ENCODE measurements around the gene PHLDA2.
A peak's percentile ranks its signal among the peaks of the same experiment; 100 is the strongest.

PHLDA2 gene

GRCh38 chr11:2934021-2934550 lies 4.9 kb upstream of the PHLDA2 start:
- TF ChIP-seq, protein P1, sequence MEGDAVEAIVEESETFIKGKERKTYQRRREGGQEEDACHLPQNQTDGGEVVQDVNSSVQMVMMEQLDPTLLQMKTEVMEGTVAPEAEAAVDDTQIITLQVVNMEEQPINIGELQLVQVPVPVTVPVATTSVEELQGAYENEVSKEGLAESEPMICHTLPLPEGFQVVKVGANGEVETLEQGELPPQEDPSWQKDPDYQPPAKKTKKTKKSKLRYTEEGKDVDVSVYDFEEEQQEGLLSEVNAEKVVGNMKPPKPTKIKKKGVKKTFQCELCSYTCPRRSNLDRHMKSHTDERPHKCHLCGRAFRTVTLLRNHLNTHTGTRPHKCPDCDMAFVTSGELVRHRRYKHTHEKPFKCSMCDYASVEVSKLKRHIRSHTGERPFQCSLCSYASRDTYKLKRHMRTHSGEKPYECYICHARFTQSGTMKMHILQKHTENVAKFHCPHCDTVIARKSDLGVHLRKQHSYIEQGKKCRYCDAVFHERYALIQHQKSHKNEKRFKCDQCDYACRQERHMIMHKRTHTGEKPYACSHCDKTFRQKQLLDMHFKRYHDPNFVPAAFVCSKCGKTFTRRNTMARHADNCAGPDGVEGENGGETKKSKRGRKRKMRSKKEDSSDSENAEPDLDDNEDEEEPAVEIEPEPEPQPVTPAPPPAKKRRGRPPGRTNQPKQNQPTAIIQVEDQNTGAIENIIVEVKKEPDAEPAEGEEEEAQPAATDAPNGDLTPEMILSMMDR (IDR thresholded peaks at IDR 0.05), result no peak
- Histone ChIP-seq H3K27ac (peak overlapping the region; percentile 72), H3K4me1 (ENCODE audit: control insufficient read depth in 1 of 2, insufficient read depth in 1 of 2, low read depth in 1 of 2, low read length in 1 of 2) (peaks cover 28 to 33% of the 10 kb centered on the region in 2 experiments)

DNA sequence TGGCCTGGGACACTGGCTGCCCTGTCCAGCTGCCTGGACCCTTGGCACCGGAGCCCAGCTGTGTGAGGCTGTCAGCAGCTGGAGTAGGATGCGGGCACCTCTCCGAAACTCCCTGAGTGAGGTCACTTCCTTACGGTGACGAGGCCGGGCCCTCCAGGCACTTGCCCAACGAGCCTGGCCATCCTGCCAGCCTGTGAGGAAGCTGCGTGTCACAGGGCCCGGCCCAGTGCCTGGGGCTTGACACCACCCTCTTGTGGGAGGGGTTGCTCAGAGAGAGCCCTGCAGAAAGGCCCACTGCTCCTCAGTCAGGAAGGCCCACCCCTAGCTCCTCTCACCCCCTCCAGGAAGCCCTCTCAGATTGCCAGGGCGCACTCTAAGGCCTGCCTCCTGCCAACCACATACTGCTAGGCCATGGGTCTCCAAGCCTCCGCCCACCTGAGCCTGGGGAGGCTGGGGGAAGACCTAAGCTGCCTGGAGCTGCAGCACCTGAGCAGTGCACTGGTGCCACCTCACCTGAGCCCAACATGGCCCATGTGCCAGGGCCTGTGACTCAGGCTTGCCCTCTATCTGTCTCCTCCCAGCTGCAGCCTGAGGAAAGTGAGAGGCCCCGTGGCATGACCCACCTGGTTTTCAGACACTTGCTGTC lies 4.3 kb upstream of the PHLDA2 start:
- TF ChIP-seq, protein P1 (IDR thresholded peaks at IDR 0.05), result peak; percentile 12

More at GRCh38 chr11:2934021-2934550, 4.9 kb upstream of the PHLDA2 start:
- peaks cover 39% of the 10 kb centered on the region for H3K27me3 ChIP-seq
- no peak overlapping the region for H3K4me3 ChIP-seq (ENCODE audit: low read depth in 1 of 2, low read length in 1 of 2)
- no peaks in the 10 kb centered on the region for H3K9me3 ChIP-seq
- H3K36me3 ChIP-seq, result no peaks in the 10 kb centered on the region

GRCh38 chr11:2932850-2933251 lies 3.6 kb upstream of the PHLDA2 start:
- Histone ChIP-seq H3K4me3 (ENCODE audit: low read depth in 1 of 2, low read length in 1 of 2) (peak overlapping the region; percentile 42 to 46), H3K27ac (peak overlapping the region; percentile 72)
- TF ChIP-seq, protein P1 (IDR thresholded peaks at IDR 0.05), result no peak

More for the DNA sequence above, 4.3 kb upstream of the PHLDA2 start:
- H3K27me3 ChIP-seq, result peaks cover 45% of the 10 kb centered on the region
- H3K27ac ChIP-seq, result peak overlapping the region; percentile 72
- no peaks in the 10 kb centered on the region for H3K36me3 ChIP-seq
- no peaks in the 10 kb centered on the region for H3K9me3 ChIP-seq
- H3K4me1 ChIP-seq (ENCODE audit: control insufficient read depth in 1 of 2, insufficient read depth in 1 of 2, low read depth in 1 of 2, low read length in 1 of 2), result peaks cover 28 to 39% of the 10 kb centered on the region in 2 experiments
- peak overlapping the region; percentile 42 to 46 for H3K4me3 ChIP-seq (ENCODE audit: low read depth in 1 of 2, low read length in 1 of 2)

GRCh38 chr11:2931771-2932738 lies 2.8 kb upstream of the PHLDA2 start:
- Histone ChIP-seq H3K27me3 (peaks cover 59% of the 10 kb centered on the region), H3K4me1 (ENCODE audit: control insufficient read depth in 1 of 2, insufficient read depth in 1 of 2, low read depth in 1 of 2, low read length in 1 of 2) (peaks cover 28 to 40% of the 10 kb centered on the region in 2 experiments), H3K36me3 (no peaks in the 10 kb centered on the region), H3K27ac (no peak overlapping the region), H3K4me3 (ENCODE audit: low read depth in 1 of 2, low read length in 1 of 2) (no peak overlapping the region), H3K9me3 (no peaks in the 10 kb centered on the region)
- TF ChIP-seq, protein P1 (IDR thresholded peaks at IDR 0.05), result no peak

More at GRCh38 chr11:2932850-2933251, 3.6 kb upstream of the PHLDA2 start:
- H3K9me3 ChIP-seq, result no peaks in the 10 kb centered on the region
- peaks cover 51% of the 10 kb centered on the region for H3K27me3 ChIP-seq
- peaks cover 28 to 40% of the 10 kb centered on the region in 2 experiments for H3K4me1 ChIP-seq (ENCODE audit: control insufficient read depth in 1 of 2, insufficient read depth in 1 of 2, low read depth in 1 of 2, low read length in 1 of 2)
- no peaks in the 10 kb centered on the region for H3K36me3 ChIP-seq

DNA sequence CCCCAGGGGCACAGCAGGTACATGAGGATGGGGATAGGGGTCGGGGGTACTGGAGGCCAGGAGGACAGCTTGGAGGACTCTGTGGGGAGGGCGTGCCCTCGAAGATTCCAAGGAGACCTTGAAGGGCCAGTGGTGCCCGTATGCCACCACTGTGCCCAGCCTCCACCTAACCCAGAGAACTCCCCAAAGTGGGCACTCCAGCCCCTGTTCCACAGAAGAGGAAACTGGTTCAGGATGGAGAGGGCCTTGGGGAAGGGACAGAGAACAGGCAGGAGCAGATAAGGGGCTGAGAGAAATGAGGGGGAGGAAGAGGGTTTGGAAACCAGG lies 2.2 kb upstream of the PHLDA2 start:
- no peak overlapping the region for H3K4me3 ChIP-seq (ENCODE audit: low read depth in 1 of 2, low read length in 1 of 2)
- TF ChIP-seq, protein P1 (IDR thresholded peaks at IDR 0.05), result no peak
- peaks cover 66% of the 10 kb centered on the region for H3K27me3 ChIP-seq
- peaks cover 28 to 40% of the 10 kb centered on the region in 2 experiments for H3K4me1 ChIP-seq (ENCODE audit: control insufficient read depth in 1 of 2, insufficient read depth in 1 of 2, low read depth in 1 of 2, low read length in 1 of 2)
- no peak overlapping the region for H3K27ac ChIP-seq
- H3K36me3 ChIP-seq, result no peaks in the 10 kb centered on the region
- H3K9me3 ChIP-seq, result no peaks in the 10 kb centered on the region

Measured in neutrophil (primary cell).